PC-3 (cell line): ENCODE data around the gene NLRP1. TPM values are rescaled to one million over a fixed set of nuclear protein-coding genes. Genes with fewer than 3 reads are reported as not detected.
A peak's percentile ranks its signal among the peaks of the same experiment; 100 is the strongest.

Experiments
- ATAC-seq: fragments of 200-7000 bp; cut with Tn5 transposase; 2 replicates; pipeline ENCODE4 v1.9.1; 2020; ENCODE audit warnings: mild to moderate bottlenecking, moderate library complexity
- BruUV-seq: library from RNA; stranded (reverse); fragments of 400-500 nt; replicated peaks from 2 replicates; lab custom pipeline; 2021; lab: Mats Ljungman, UMichigan
- CTCF ChIA-PET: fragments of 300-600 bp; sonication (Branson Sonifier 250); formaldehyde crosslinking; loops from one replicate; lab custom pipeline; 2022; ENCODE audit warnings: antibody characterized with exemption; lab: Charles Lee
- POLR2A ChIA-PET: fragments of 300-600 bp; sonication (Branson Sonifier 250); formaldehyde crosslinking; loops from one replicate; lab custom pipeline; 2022; ENCODE audit warnings: antibody characterized with exemption; ENCODE audit not compliant: unreplicated experiment; lab: Charles Lee
- DNase-seq: peaks from one replicate; pipeline ENCODE4 v3.0.0-alpha.2; 2015
- H2AFZ ChIP-seq: fragments of 300-600 bp; sonication (generic); 2 replicates; pipeline ENCODE4 v1.6.0; 2016; ENCODE audit warnings: antibody characterized with exemption, low read length
- H3F3A ChIP-seq: fragments of 300-600 bp; sonication (generic); one replicate; pipeline ENCODE4 v1.6.0; 2017; ENCODE audit warnings: antibody characterized with exemption, low read length, control low read depth, mild to moderate bottlenecking; ENCODE audit not compliant: unreplicated experiment
- H3K27ac ChIP-seq: fragments of 300-600 bp; sonication (generic); 2 replicates; pipeline ENCODE4 v1.5.1; 2016; ENCODE audit warnings: mild to moderate bottlenecking, low read length
- H3K27me3 ChIP-seq: fragments of 300-600 bp; sonication (generic); 2 replicates; pipeline ENCODE4 v1.6.1; 2016; ENCODE audit warnings: low read length, mixed read lengths
- H3K36me3 ChIP-seq: fragments of 300-600 bp; sonication (generic); 2 replicates; pipeline ENCODE4 v1.6.1; 2016; ENCODE audit warnings: low read depth, mixed run types, low read length, mixed read lengths
- H3K4me1 ChIP-seq: fragments of 300-600 bp; sonication (generic); 2 replicates; pipeline ENCODE4 v1.5.1; 2016; ENCODE audit warnings: low read length; ENCODE audit not compliant: insufficient read depth
- H3K4me2 ChIP-seq: fragments of 300-600 bp; sonication (generic); 2 replicates; pipeline ENCODE4 v1.6.0; 2016; ENCODE audit warnings: low read length
- H3K4me3 ChIP-seq: fragments of 300-600 bp; sonication (generic); 2 replicates; pipeline ENCODE4 v1.5.1; 2016; ENCODE audit warnings: mild to moderate bottlenecking, low read length, mixed read lengths
- H3K79me2 ChIP-seq: fragments of 300-600 bp; sonication (generic); 2 replicates; pipeline ENCODE4 v1.6.1; 2017; ENCODE audit warnings: low read length, mixed read lengths
- H3K9ac ChIP-seq: fragments of 300-600 bp; sonication (generic); 2 replicates; pipeline ENCODE4 v1.6.0; 2016; ENCODE audit warnings: mild to moderate bottlenecking, low read length
- H3K9me2 ChIP-seq: fragments of 300-600 bp; sonication (generic); replicated peaks from 2 replicates; pipeline ENCODE4 v1.6.1; 2016; ENCODE audit warnings: mixed run types, low read length, mixed read lengths
- H3K9me3 ChIP-seq: fragments of 300-600 bp; sonication (generic); 2 replicates; pipeline ENCODE4 v1.6.1; 2016; ENCODE audit warnings: low read length, mixed read lengths
- H4K20me1 ChIP-seq: fragments of 300-600 bp; sonication (generic); 2 replicates; pipeline ENCODE4 v1.6.1; 2016; ENCODE audit warnings: low read length, mixed read lengths
- CTCF ChIP-seq: fragments of 300-600 bp; sonication (generic); conservative IDR thresholded peaks from 2 replicates; pipeline ENCODE4 v1.5.1; 2017; ENCODE audit warnings: antibody characterized with exemption, low read depth, mild to moderate bottlenecking, low read length
- EZH2 ChIP-seq: fragments of 300-600 bp; sonication (generic); IDR thresholded peaks from one replicate; pipeline ENCODE4 v1.6.1; 2017; ENCODE audit warnings: antibody characterized with exemption, mild to moderate bottlenecking, low read length; ENCODE audit not compliant: unreplicated experiment
- EZH2phosphoT487 ChIP-seq: fragments of 300-600 bp; sonication (generic); IDR thresholded peaks from 2 replicates; pipeline ENCODE4 v1.6.1; 2018; ENCODE audit warnings: mild to moderate bottlenecking, antibody characterized with exemption, low read length, borderline replicate concordance
- intact Hi-C: fragments of 100-400 bp; cut with micrococcal nuclease; formaldehyde crosslinking; loops from 2 replicates; pipeline ENCODE4 v1.9.0; 2023
- total RNA-seq: library from RNA; depleted of rRNA; stranded (reverse); fragments of >200 nt; gene quantifications from 2 replicates; pipeline ENCODE4 v1.2.3, GENCODE V29; 2014

NLRP1 gene
- total RNA-seq, 1 experiment from 2014 or later: 1.8 TPM

- no peak for DNase-seq
- Histone ChIP-seq H3K27ac (no peak overlapping the region), H3K4me3 (no peak overlapping the region), H3K4me1 (peaks cover 11% of the 10 kb centered on the region), H4K20me1 (no peaks in the 10 kb centered on the region), H3K4me2 (no peak overlapping the region), H3K36me3 (no peaks in the 10 kb centered on the region), H3K27me3 (no peaks in the 10 kb centered on the region), H3F3A (peaks cover 1% of the 10 kb centered on the region), H3K9me3 (no peaks in the 10 kb centered on the region), H2AFZ (no peak overlapping the region), H3K9ac (no peak overlapping the region), H3K9me2 (no peaks in the 10 kb centered on the region), H3K79me2 (no peaks in the 10 kb centered on the region)
- CTCF ChIA-PET: no interaction called here
- no peak for ATAC-seq
- intact Hi-C loops: no loop called here
- no TSS peak for BruUV-seq
- TF ChIP-seq CTCF: no peak
- no peak for TF ChIP-seq EZH2
- TF ChIP-seq EZH2phosphoT487: no peak
- POLR2A ChIA-PET: no interaction called here
Observed at GRCh38 chr17:5511401-5512225, 72.7 kb downstream of the NLRP1 start.

- ATAC-seq: no peak
Observed at GRCh38 chr17:5510771-5511170, 73.5 kb downstream of the NLRP1 start.

More at GRCh38 chr17:5510771-5511170, 73.5 kb downstream of the NLRP1 start:
- Histone ChIP-seq H3K4me3 (no peak overlapping the region), H3K79me2 (no peaks in the 10 kb centered on the region), H4K20me1 (no peaks in the 10 kb centered on the region), H3K27me3 (no peaks in the 10 kb centered on the region), H2AFZ (no peak overlapping the region), H3K4me2 (no peak overlapping the region), H3K9me2 (no peaks in the 10 kb centered on the region), H3K36me3 (no peaks in the 10 kb centered on the region), H3K9ac (no peak overlapping the region), H3K27ac (no peak overlapping the region), H3F3A (no peaks in the 10 kb centered on the region), H3K9me3 (no peaks in the 10 kb centered on the region), H3K4me1 (peaks cover 4% of the 10 kb centered on the region)
- ChIA-PET CTCF (no interaction called here), POLR2A (no interaction called here)
- BruUV-seq: no TSS peak
- peak; percentile 18 for DNase-seq
- intact Hi-C loops: no loop called here
- TF ChIP-seq EZH2 (no peak), CTCF (no peak), EZH2phosphoT487 (no peak)
